Lower leg skin (tissue), 3 donors: Measurements from ENCODE around the gene TBXAS1.

ENCODE experiments used
- CTCF ChIP-seq, 3 donors: fragments of 450-650 bp; IDR thresholded peaks; one replicate each; pipeline ENCODE4 v1.5.1; 2016; ENCODE audit warnings: antibody characterized with exemption in 3 of 3, mild to moderate bottlenecking in 3 of 3, moderate library complexity in 2 of 3
- POLR2A ChIP-seq, 2 donors: fragments of 450-650 bp; IDR thresholded peaks; one replicate each; pipeline ENCODE4 v1.6.1; 2016 to 2017; ENCODE audit warnings: antibody characterized with exemption in 2 of 2, mild to moderate bottlenecking in 1 of 2, moderate library complexity in 1 of 2

- TF ChIP-seq CTCF (IDR thresholded peaks at IDR 0.05) (no peak), POLR2A (IDR thresholded peaks at IDR 0.05) (no peak)
These were observed 224.9 kb downstream of the TBXAS1 start for GRCh38 chr7:140053812-140054539.
